GM18951 (cell line): ENCODE results near the gene ALKBH8.
A peak's percentile ranks its signal among the peaks of the same experiment; 100 is the strongest.
"Not testable (repeated sequence)": the region's sequence is repeated elsewhere in the genome, so short reads cannot be mapped to it uniquely, and the experiment has no call there.

ENCODE experiments used
- POLR2A ChIP-seq: IDR thresholded peaks from 4 replicates; pipeline ENCODE4 v1.6.1; 2011; ENCODE audit warnings: mild to moderate bottlenecking; ENCODE audit not compliant: insufficient read length, insufficient read depth; ENCODE audit errors: extremely low read depth
- in situ Hi-C: fragments of 300-500 bp; cut with MboI; formaldehyde crosslinking; loops from one replicate; pipeline ENCODE4 v1.12.0; 2022; ENCODE audit warnings: low sequenced_read_pairs, mixed read lengths, inconsistent platforms; ENCODE audit not compliant: unreplicated experiment

Gene ALKBH8

GRCh38 chr11:107468596-107468995 lies 96.9 kb downstream of the ALKBH8 start:
- in situ Hi-C loops: no loop called here

DNA sequence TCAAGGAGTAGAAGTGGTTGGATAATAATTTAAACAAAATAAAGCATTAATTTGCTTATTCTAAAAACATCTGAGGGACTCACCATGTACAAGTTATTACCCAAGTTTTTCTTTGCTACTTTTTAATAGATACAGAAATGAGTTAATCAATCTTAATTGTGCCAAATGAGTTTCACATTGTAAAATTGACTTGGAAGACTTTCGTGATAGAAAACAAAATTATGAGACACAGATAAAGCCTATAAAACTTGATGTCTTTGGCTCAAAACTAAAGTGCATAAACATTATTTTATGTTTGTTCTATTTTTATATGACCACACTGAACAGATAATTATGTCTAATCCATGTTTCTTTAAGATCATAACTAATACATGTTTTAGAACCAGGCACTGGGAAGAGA lies 97.8 kb downstream of the ALKBH8 start:
- in situ Hi-C loops: no loop called here

More at GRCh38 chr11:107468596-107468995, 96.9 kb downstream of the ALKBH8 start:
- TF ChIP-seq POLR2A: no peak

GRCh38 chr11:107466275-107466866 lies 99.2 kb downstream of the ALKBH8 start:
- in situ Hi-C loops: not testable (repeated sequence)

More for the DNA sequence above, 97.8 kb downstream of the ALKBH8 start:
- TF ChIP-seq POLR2A: no peak

DNA sequence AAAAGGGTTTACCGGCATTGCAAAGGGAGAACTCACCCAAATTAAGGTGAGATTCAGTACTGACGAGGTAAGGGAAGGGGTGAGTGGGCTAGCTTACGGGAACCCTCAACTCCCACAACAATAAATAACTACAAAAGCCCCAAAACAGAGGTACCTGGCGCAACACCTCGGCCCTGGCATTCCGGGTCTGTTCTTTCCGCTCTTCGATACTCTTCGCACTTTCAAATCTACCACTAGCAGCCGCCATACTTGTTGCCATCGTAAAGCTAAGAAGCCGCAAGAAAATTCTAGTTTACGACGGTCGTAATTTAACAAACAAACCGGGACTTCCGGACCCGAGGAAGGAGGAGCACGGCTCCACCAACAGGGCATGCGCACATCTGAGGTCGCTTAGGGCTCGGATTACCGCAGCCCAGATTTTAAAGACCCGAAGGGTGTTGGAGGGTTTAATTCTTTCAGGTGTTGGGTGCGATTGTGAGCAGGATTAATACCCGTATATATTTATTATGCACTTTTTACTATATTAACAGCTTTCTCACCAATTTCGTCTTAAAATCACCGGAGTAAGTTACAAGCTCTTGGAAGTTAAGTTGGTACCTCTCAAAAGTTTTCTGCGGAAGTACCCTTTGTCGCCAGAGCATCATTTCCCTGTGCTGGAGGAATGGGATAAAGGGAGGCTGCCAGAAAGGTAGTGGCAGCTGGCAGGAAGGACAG lies 107.8 kb downstream of the ALKBH8 start, which contains the start of gene CWF19L2:
Gene CWF19L2 (minus strand): TSS at position 268 of the 714 bp plus-strand sequence. CDS start 9 bp downstream, at position 259.
- TF ChIP-seq POLR2A: peak; percentile 86
- in situ Hi-C loops: no loop called here

GRCh38 chr11:107457205-107457557 lies 108.4 kb downstream of the ALKBH8 start:
- TF ChIP-seq POLR2A: no peak
- in situ Hi-C loops: no loop called here

- TF ChIP-seq POLR2A: no peak
- in situ Hi-C loops: no loop called here
Measured at GRCh38 chr11:107453594-107454286, 111.8 kb downstream of the ALKBH8 start.
